ENCODE results near the gene TIPARP.
"Not testable (repeated sequence)": the region's sequence is repeated elsewhere in the genome, so short reads cannot be mapped to it uniquely, and the experiment has no call there.

Gene TIPARP

GRCh38 chr3:156716105-156716862, 41.9 kb downstream of the TIPARP start:
- no peak for DNase-seq

- no peak for DNase-seq
These were observed 44.4 kb downstream of the TIPARP start for GRCh38 chr3:156718622-156719306.

GRCh38 chr3:156720826-156721225, 46.4 kb downstream of the TIPARP start:
- no peak for DNase-seq

- DNase-seq: no peak
These were observed 47.6 kb downstream of the TIPARP start for GRCh38 chr3:156721687-156722618.

- no peak for DNase-seq
These were observed 48.8 kb downstream of the TIPARP start for GRCh38 chr3:156723182-156723619.

GRCh38 chr3:156725682-156726081, 51.3 kb downstream of the TIPARP start:
- no peak for DNase-seq

- no peak for DNase-seq
These were observed 52.1 kb downstream of the TIPARP start for GRCh38 chr3:156726456-156726855.

- no peak for DNase-seq
These were observed 53.3 kb downstream of the TIPARP start for GRCh38 chr3:156727519-156728205.

GRCh38 chr3:156728267-156728985, 54.0 kb downstream of the TIPARP start:
- DNase-seq: no peak

GRCh38 chr3:156729460-156730179, 55.2 kb downstream of the TIPARP start:
- no peak for DNase-seq

GRCh38 chr3:156731813-156732212, 57.4 kb downstream of the TIPARP start:
- DNase-seq: no peak

- DNase-seq: no peak
These were observed 57.9 kb downstream of the TIPARP start for GRCh38 chr3:156732261-156732660.

GRCh38 chr3:156732715-156733421, 58.5 kb downstream of the TIPARP start:
- DNase-seq: no peak

GRCh38 chr3:156734661-156735060, 60.3 kb downstream of the TIPARP start:
- not testable (repeated sequence) for DNase-seq

- DNase-seq: no peak
These were observed 61.1 kb downstream of the TIPARP start for GRCh38 chr3:156735471-156735870.

GRCh38 chr3:156737049-156737448, 62.7 kb downstream of the TIPARP start:
- DNase-seq: not testable (repeated sequence)

- no peak for DNase-seq
These were observed 63.9 kb downstream of the TIPARP start for GRCh38 chr3:156738251-156738650.

GRCh38 chr3:156739976-156740375, 65.6 kb downstream of the TIPARP start:
- no peak for DNase-seq

- DNase-seq: not testable (repeated sequence)
These were observed 66.2 kb downstream of the TIPARP start for GRCh38 chr3:156740581-156740980.

GRCh38 chr3:156741935-156742334, 67.5 kb downstream of the TIPARP start:
- no peak for DNase-seq

GRCh38 chr3:156742401-156742800, 68.0 kb downstream of the TIPARP start:
- DNase-seq: no peak

All from activated CD4-positive, alpha-beta T cell treated with anti-CD3 and anti-CD28 coated beads, Interleukin-2, amount 50 U/mL, for 1 hour (primary cell).